Fibroblast of gingiva (primary cell): ENCODE data around the gene LONRF3.
"Not testable (repeated sequence)": the region's sequence is repeated elsewhere in the genome, so short reads cannot be mapped to it uniquely, and the experiment has no call there.

Experiments
- DNase-seq: peaks from one replicate; pipeline ENCODE4 v3.0.0-alpha.2; 2011; ENCODE audit warnings: low read depth

The LONRF3 gene

DNA sequence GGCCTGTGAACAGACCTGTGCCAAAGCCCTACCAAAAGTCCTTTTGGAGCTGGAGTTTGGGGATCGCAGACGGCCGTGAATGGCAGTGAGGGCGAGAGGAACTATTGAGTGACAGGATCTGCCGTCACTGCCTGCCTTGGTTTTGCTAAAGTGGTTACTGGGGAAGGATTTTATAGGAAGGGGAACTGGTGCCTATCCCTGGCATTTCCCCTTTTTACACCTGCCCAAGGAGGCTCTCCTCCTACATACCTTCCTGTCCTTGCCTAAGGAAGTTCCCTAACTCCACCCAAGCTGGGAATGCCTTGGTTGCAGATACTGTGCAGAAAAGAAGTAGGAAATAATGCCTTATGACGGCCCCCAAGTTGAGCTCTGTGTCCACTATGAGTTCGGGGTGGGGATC lies 14.5 kb downstream of the LONRF3 start:
- no peak for DNase-seq

- no peak for DNase-seq
Observed at GRCh38 chrX:118989886-118990285, 15.5 kb downstream of the LONRF3 start.

DNA sequence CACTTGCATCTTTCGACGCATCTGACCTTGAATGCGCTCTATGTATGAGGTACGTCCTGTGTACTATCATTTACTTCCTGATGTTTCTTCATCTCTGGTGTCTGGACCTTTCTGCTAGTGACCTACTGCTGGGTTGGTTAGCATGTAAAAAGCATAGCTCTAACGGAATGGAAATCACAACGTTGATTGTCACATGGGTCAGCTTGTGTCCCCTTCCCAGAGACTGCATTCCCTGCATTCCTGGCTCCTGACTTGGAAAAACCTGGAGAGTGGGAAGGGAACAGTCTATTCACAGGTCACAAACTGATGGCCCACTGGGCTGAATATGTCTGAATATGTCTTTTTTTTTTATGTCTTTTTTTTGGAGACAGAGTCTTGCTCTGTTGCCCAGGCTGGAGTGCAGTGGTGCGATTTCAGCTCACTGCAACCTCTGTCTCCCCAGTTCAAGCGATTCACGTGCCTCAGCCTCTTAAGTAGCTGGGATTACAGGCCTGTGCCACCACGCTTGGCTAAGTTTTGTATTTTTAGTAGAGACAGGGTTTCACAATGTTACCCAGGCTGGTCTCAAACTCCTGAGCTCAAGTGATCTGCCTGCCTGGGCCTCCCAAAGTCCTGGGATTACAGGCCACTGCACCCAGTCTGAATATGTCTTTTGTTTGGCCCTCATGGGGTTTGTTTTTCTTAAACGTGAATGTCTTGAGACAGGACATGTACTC lies 16.3 kb downstream of the LONRF3 start:
- no peak for DNase-seq

DNA sequence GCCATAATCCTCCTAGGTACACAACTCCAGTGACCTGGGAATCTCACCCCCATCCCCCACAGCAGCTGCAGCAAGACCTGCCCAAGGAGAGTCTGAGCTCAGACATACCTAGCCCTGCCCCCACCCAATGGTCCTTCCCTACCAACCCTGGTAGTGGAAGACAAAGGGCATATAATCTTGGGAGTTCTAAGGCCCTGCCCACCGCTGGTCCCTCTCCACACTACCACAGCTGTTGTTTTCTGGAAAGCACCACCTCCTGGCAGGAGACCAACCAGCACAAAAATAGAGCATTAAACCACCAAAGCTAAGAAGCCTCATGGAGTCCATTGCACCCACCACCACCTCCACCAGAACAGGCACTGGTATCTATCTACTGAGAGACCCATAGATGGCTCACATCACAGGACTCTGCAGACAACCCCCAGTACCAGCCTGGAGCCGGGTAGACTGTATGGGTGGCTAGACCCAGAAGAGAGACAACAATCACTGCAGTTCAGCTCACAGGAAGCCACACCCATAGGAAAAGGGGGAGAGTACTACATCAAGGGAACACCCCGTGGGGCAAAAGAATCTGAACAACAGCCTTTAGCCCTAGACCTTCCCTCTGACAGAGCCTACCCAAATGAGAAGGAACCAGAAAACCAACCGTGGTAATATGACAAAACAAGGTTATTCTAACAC lies 18.2 kb downstream of the LONRF3 start:
- not testable (repeated sequence) for DNase-seq

GRCh38 chrX:119003462-119003861 lies 29.0 kb downstream of the LONRF3 start:
- DNase-seq: no peak

DNA sequence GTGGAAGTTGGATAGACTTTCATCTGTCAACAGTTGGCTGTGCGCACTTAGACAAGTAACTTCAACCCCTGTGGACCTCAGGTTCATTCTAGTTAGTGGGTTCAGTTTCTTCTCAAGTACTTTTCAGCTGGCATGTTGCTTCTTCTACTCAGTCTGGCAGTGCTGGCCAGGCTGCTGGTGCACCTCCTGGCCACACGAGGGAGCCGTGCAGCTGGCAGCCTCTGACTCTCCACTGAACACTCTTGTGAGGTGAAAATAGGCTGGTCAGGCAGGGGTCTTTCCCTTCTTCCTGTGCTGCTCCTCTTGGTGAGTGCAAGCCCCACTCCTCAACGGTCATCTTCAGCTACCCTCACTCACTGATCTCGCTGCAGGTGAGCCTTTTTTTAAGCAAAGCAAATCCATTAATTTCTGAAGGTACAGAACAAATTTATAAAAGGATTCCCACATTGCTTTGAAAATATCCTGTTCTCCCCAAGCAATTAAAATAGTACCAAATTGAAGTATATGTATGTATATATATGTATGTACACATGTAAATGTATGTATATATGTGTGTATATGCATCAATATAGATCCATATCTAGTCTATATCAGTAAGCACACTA lies 30.6 kb downstream of the LONRF3 start:
- peak; percentile 13 for DNase-seq

GRCh38 chrX:119007189-119007770 lies 32.9 kb downstream of the LONRF3 start:
- DNase-seq: no peak

- DNase-seq: peak; percentile 1
Observed at GRCh38 chrX:119008110-119008744, 33.8 kb downstream of the LONRF3 start.

DNA sequence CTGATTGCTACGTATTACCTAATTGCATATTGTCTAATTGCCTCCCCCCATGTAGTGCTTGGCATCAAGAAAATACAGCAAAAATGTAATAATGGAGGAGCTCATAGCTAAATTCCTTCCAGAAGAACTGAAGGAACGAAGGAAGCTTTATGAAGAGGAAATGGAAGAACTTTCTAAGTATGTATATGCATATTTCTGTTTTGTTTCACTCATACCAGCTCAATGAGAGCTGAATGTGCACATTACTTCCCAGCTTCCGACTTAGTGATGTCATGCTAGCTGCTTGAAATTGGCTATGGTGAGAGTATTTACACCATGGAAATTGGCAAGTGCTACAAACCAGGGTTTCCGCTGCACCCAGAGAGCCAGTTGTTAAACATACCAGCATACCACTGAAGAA lies 34.7 kb downstream of the LONRF3 start:
- no peak for DNase-seq

DNA sequence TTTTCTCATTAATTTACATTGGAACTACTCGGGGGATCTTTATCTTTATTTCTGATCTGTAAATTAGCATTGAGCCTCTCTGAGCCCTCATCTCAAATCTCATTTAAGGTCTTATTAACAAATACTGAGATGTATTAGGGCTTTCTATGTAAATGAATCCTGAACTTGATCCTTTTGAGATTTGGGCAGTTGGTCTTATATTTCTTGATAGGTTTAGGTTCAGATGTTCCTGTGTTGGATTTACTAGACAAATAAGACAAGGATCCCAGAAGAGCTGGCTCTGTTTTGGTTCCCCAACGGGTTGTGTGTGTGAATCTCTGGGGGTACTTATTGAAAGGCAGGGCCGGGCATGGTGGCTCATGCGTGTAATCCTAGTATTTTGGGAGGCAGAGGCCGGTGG lies 36.1 kb downstream of the LONRF3 start:
- DNase-seq: no peak

- DNase-seq: no peak
Observed at GRCh38 chrX:119013164-119013563, 38.7 kb downstream of the LONRF3 start.

- peak; percentile 42 for DNase-seq
Observed at GRCh38 chrX:119015407-119016237, 41.2 kb downstream of the LONRF3 start.

DNA sequence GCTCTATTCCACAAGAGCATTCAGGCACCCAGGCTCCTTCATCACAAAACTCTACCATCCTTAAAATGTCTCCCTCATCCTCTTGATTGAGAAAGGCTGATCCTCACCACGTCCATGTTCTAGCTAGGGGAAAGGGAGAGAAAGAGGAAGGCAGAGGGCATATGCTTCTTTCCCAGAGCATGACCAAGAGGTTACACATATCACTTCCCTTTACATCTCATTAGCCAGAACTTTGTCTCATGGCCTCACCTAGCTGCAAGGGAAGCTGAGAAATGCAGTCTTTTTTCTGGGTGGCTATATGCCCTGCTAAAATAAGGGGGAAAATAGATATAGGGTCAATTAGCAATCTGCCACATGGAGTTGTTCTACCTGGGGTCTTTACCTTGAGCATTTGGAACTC lies 42.7 kb downstream of the LONRF3 start:
- no peak for DNase-seq

- DNase-seq: no peak
Observed at GRCh38 chrX:119025900-119026299, 51.5 kb downstream of the LONRF3 start.

- DNase-seq: not testable (repeated sequence)
Observed at GRCh38 chrX:119026344-119026743, 51.9 kb downstream of the LONRF3 start.

GRCh38 chrX:119027960-119028732 lies 53.7 kb downstream of the LONRF3 start:
- DNase-seq: not testable (repeated sequence)

GRCh38 chrX:119028733-119029330 lies 54.4 kb downstream of the LONRF3 start:
- no peak for DNase-seq

GRCh38 chrX:119029656-119030055 lies 55.2 kb downstream of the LONRF3 start:
- not testable (repeated sequence) for DNase-seq

- no peak for DNase-seq
Observed at GRCh38 chrX:119030990-119031389, 56.6 kb downstream of the LONRF3 start.
